Gastrocnemius medialis (tissue), 4 donors: ENCODE results near the gene CASQ2.

Experiments
- POLR2A ChIP-seq, 2 donors: fragments of 450-650 bp; IDR thresholded peaks; one replicate each; pipeline ENCODE4 v1.6.1; 2017; ENCODE audit warnings: antibody characterized with exemption in 2 of 2, mild to moderate bottlenecking in 2 of 2, moderate library complexity in 2 of 2
- TF ChIP-seq, protein P1 (sequence below), 5 experiments: fragments of 450-650 bp in 3 of 5; fragments of 200-600 bp in 2 of 5; sonication (generic) in 2 of 5; IDR thresholded peaks in 4 of 5; conservative IDR thresholded peaks in 1 of 5; 1 replicate in 4 of 5; 2 replicates in 1 of 5; pipeline ENCODE4 v1.5.1; 2016 to 2019; ENCODE audit warnings: antibody characterized with exemption in 5 of 5, mild to moderate bottlenecking in 3 of 5, moderate library complexity in 3 of 5

DNA sequence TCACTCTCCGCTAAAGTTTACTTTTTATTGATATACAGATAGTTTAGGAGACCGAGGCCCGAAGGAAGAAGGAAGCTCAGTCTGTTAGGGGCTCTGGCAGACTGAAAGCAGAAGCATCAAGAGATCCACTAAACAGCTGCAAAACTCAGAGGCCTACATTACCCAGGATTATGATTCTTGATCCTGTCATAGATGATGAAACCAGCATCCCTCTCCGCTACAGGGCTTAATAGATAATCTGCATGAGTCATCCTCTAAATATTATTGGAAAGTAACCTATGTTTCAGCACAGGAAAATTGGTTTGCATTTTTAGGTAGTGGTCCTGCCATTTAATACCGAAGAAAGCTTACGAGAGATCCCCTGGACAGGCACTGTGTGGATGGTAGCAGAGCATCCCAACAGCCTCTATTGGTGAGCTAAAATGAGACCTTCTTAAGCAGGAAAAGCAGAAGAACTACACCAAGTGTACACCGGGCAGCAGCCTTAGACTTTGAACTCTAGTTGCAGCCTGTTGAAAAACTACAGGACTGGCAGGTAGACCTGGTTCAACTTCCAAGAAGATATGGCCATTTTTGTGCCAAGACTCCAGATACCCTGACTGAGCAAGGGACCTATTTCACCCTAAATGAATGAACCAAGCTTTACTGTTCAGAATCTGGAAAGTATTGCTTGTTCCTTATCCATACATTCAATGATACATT lies 6.8 kb downstream of the CASQ2 start:
- TF ChIP-seq, protein P1, sequence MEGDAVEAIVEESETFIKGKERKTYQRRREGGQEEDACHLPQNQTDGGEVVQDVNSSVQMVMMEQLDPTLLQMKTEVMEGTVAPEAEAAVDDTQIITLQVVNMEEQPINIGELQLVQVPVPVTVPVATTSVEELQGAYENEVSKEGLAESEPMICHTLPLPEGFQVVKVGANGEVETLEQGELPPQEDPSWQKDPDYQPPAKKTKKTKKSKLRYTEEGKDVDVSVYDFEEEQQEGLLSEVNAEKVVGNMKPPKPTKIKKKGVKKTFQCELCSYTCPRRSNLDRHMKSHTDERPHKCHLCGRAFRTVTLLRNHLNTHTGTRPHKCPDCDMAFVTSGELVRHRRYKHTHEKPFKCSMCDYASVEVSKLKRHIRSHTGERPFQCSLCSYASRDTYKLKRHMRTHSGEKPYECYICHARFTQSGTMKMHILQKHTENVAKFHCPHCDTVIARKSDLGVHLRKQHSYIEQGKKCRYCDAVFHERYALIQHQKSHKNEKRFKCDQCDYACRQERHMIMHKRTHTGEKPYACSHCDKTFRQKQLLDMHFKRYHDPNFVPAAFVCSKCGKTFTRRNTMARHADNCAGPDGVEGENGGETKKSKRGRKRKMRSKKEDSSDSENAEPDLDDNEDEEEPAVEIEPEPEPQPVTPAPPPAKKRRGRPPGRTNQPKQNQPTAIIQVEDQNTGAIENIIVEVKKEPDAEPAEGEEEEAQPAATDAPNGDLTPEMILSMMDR (IDR thresholded peaks at IDR 0.05 in 4 of 5, conservative IDR thresholded peaks at IDR 0.05 in 1 of 5), result no peak
- no peak for TF ChIP-seq POLR2A (IDR thresholded peaks at IDR 0.05)
